Astrocyte (in vitro differentiated cells and primary cell): Measurements from ENCODE around the gene PCBP1.

Experiments
- CTCF ChIP-seq: IDR thresholded peaks from 2 replicates; pipeline ENCODE4 v1.5.1; 2011; ENCODE audit warnings: low read depth, mild to moderate bottlenecking, inconsistent platforms, low read length, moderate library complexity; ENCODE audit not compliant: insufficient read depth
- EZH2 ChIP-seq: IDR thresholded peaks from 2 replicates; pipeline ENCODE4 v1.6.1; 2012; ENCODE audit warnings: mild to moderate bottlenecking, low read length, inconsistent platforms; ENCODE audit not compliant: insufficient read depth

GRCh38 chr2:70094978-70095719 is 7.9 kb downstream of the PCBP1 start:
- no peak for TF ChIP-seq EZH2
- no peak for TF ChIP-seq CTCF
